Testis (tissue), 2 donors: ENCODE results near the gene NUP98.

Source experiments
- CTCF ChIP-seq, 3 experiments: fragments of 450-650 bp in 2 of 3; fragments of 200-600 bp in 1 of 3; sonication (generic) in 1 of 3; IDR thresholded peaks; one replicate each; pipeline ENCODE4 v1.5.1; 2016 to 2019; ENCODE audit warnings: antibody characterized with exemption in 3 of 3, mild to moderate bottlenecking in 2 of 3, moderate library complexity in 1 of 3
- POLR2A ChIP-seq: fragments of 450-650 bp; IDR thresholded peaks from one replicate; pipeline ENCODE4 v1.6.1; 2017; ENCODE audit warnings: antibody characterized with exemption, mild to moderate bottlenecking, moderate library complexity

GRCh38 chr11:3632070-3632660, 165.2 kb downstream of the NUP98 start:
- no peak for TF ChIP-seq CTCF (IDR thresholded peaks at IDR 0.05)
- no peak for TF ChIP-seq POLR2A
